Skin epidermis (tissue), 12 donors: ENCODE measurements around the gene STAT1.

ENCODE experiments used
- H3K27ac ChIP-seq, 21 experiments: fragments of 200-600 bp; sonication (generic) in 11 of 21; one replicate each; pipeline ENCODE4 v1.5.0; 2020; ENCODE audit warnings: mild to moderate bottlenecking in 3 of 21, inconsistent platforms in 2 of 21, moderate library complexity in 2 of 21
- H3K4me3 ChIP-seq, 7 experiments: fragments of 200-600 bp; sonication (generic) in 2 of 7; one replicate each; pipeline ENCODE4 v1.5.0; 2020; ENCODE audit warnings: inconsistent platforms in 2 of 7, mild to moderate bottlenecking in 2 of 7, moderate library complexity in 1 of 7

STAT1 gene

GRCh38 chr2:191013932-191014652 lies at the start of gene STAT1:
Gene STAT1 (minus strand): TSS chr2:191014171. CDS start chr2:191010003, 4,168 bp downstream.
- H3K4me3 ChIP-seq, result peak within 1 kb of the TSS; percentile 53 to 91 (median 81)
- H3K27ac ChIP-seq, result peak within 1 kb of the TSS; percentile 68 to 99 (median 92)

GRCh38 chr2:191063584-191063983 lies 49.6 kb upstream of the STAT1 start:
- Histone ChIP-seq H3K27ac (peak overlapping the region in 2 of 21 experiments; percentile 9 to 14), H3K4me3 (no peak overlapping the region)

GRCh38 chr2:191061381-191061980 lies 47.5 kb upstream of the STAT1 start:
- no peak overlapping the region for H3K4me3 ChIP-seq
- peak overlapping the region in 1 of 21 experiments; percentile 53 for H3K27ac ChIP-seq

GRCh38 chr2:191059308-191059707 lies 45.3 kb upstream of the STAT1 start:
- Histone ChIP-seq H3K27ac (no peak overlapping the region), H3K4me3 (no peak overlapping the region)

- H3K27ac ChIP-seq, result no peak overlapping the region
Observed at GRCh38 chr2:191056228-191056627, 42.3 kb upstream of the STAT1 start.

GRCh38 chr2:191053256-191053655 lies 39.3 kb upstream of the STAT1 start:
- Histone ChIP-seq H3K4me3 (no peak overlapping the region), H3K27ac (no peak overlapping the region)

More at GRCh38 chr2:191056228-191056627, 42.3 kb upstream of the STAT1 start:
- no peak overlapping the region for H3K4me3 ChIP-seq

GRCh38 chr2:191051825-191052778 lies 38.1 kb upstream of the STAT1 start:
- Histone ChIP-seq H3K4me3 (no peak overlapping the region), H3K27ac (peak overlapping the region in 5 of 21 experiments; percentile 1 to 81 (median 69))

GRCh38 chr2:191051177-191051576 lies 37.2 kb upstream of the STAT1 start:
- no peak overlapping the region for H3K4me3 ChIP-seq
- peak overlapping the region in 8 of 21 experiments; percentile 1 to 81 (median 53) for H3K27ac ChIP-seq

- no peak overlapping the region for H3K4me3 ChIP-seq
- peak overlapping the region in 10 of 21 experiments; percentile 1 to 81 (median 36) for H3K27ac ChIP-seq
Observed at GRCh38 chr2:191050640-191050987, 36.6 kb upstream of the STAT1 start.

GRCh38 chr2:191049728-191050639 lies 36.0 kb upstream of the STAT1 start:
- peak overlapping the region in 9 of 21 experiments; percentile 14 to 81 (median 41) for H3K27ac ChIP-seq

GRCh38 chr2:191048073-191048472 lies 34.1 kb upstream of the STAT1 start:
- no peak overlapping the region for H3K27ac ChIP-seq
- no peak overlapping the region for H3K4me3 ChIP-seq

More at GRCh38 chr2:191049728-191050639, 36.0 kb upstream of the STAT1 start:
- H3K4me3 ChIP-seq, result no peak overlapping the region

GRCh38 chr2:191045141-191045540 lies 31.2 kb upstream of the STAT1 start:
- no peak overlapping the region for H3K27ac ChIP-seq
- no peak overlapping the region for H3K4me3 ChIP-seq

GRCh38 chr2:191043438-191043837 lies 29.5 kb upstream of the STAT1 start:
- no peak overlapping the region for H3K27ac ChIP-seq
- H3K4me3 ChIP-seq, result no peak overlapping the region

- no peak overlapping the region for H3K4me3 ChIP-seq
- H3K27ac ChIP-seq, result no peak overlapping the region
Observed at GRCh38 chr2:191041418-191042161, 27.6 kb upstream of the STAT1 start.

- peak overlapping the region in 1 of 21 experiments; percentile 71 for H3K27ac ChIP-seq
- no peak overlapping the region for H3K4me3 ChIP-seq
Observed at GRCh38 chr2:191039616-191040015, 25.6 kb upstream of the STAT1 start.

- Histone ChIP-seq H3K27ac (peak overlapping the region in 9 of 21 experiments; percentile 46 to 74 (median 61)), H3K4me3 (no peak overlapping the region)
Observed at GRCh38 chr2:191038741-191039140, 24.8 kb upstream of the STAT1 start.

GRCh38 chr2:191038241-191038725 lies 24.3 kb upstream of the STAT1 start:
- no peak overlapping the region for H3K4me3 ChIP-seq
- peak overlapping the region in 16 of 21 experiments; percentile 3 to 74 (median 49) for H3K27ac ChIP-seq

- H3K4me3 ChIP-seq, result no peak overlapping the region
- peak overlapping the region in 13 of 21 experiments; percentile 3 to 74 (median 56) for H3K27ac ChIP-seq
Observed at GRCh38 chr2:191037351-191037750, 23.4 kb upstream of the STAT1 start.
